ENCODE results near the gene PER2. TPM values are rescaled to one million over a fixed set of nuclear protein-coding genes. Genes with fewer than 3 reads are reported as not detected.

Gene PER2
- total and polyA plus RNA-seq, 2 of the 13 experiments (the other 11 are each of a cell fraction or from before 2014, with no cell fraction given) = 5.1 to 9.4 TPM

DNA sequence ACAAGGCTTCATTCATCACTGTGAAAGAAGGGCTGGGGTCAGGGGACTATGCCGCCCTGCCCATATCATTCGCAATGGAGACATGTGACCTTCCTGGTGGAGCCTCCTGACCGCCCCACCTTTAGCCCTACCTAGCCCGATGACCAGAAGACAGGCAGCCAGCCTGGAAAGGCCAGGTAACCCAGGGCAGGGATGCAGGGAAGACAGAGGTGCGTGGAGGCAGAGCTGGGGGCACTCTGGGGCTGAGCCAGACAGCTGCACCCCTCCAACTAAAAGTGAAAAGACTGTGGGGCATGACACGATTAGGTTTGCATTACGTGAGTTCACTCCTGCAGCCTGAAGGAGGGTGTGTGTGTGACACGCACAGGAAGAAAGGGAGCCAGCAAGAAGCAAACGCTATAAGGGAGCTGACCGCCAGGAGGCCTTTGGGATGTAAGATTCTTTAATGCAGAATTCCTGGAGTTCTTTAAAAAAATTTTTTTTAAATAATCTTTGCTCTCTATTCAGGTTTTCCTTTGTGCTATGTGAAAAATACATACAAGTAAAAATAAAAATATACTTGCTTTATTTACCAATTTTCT, 44.8 kb downstream of the PER2 start:
- FAIRE-seq (peak; percentile 18), DNase-seq (ENCODE audit: low spot score) (no peak), ATAC-seq (peak; percentile 1)
- H4K20me1 ChIP-seq (ENCODE audit: insufficient read depth, low read length) = no peaks in the 10 kb centered on the region
- no peaks in the 10 kb centered on the region for H3K9me3 ChIP-seq (ENCODE audit: low read length)
- H3K9ac ChIP-seq (ENCODE audit: insufficient read depth, low read depth, low read length) = peak overlapping the region; percentile 67
- no peak overlapping the region for H2AFZ ChIP-seq (ENCODE audit: low read length)
- H3K79me2 ChIP-seq (ENCODE audit: insufficient read depth, low read length) = no peaks in the 10 kb centered on the region
- intact Hi-C loops (cut with micrococcal nuclease; ENCODE audit: unreplicated experiment) (loop anchor here (5.0 kb wide), 1 partner anchor 41 kb away; the partner anchor contains the start of gene ILKAP), in situ Hi-C loops (cut with HindIII; ENCODE audit: extremely low pct_ligation_motif_present, low pct_unique_long_range_greater_than_20kb) (no loop called here)
- ChIA-PET POLR2A (interaction anchor here (0.8 to 2.0 kb wide), 8 partner anchors 9 to 183 kb away, joined by 3 to 12 read pairs (median 5); partner anchors contain the start of genes ILKAP and SCLY), CTCF (ENCODE audit: low intra/inter-chr PET ratio, low total read pairs) (interaction anchor here (0.9 to 1.2 kb wide), 2 partner anchors 13 to 20 kb away, joined by 3 to 4 read pairs; no protein-coding TSS in a partner anchor)
- peaks cover 5 to 9% of the 10 kb centered on the region in 2 experiments; a peak in 3 of 5 replicates for H3K36me3 ChIP-seq (replicated peaks in 1 of 2; ENCODE audit: control insufficient read depth in 1 of 2, insufficient read depth in 2 of 2, low read length in 2 of 2)
- H3K4me1 ChIP-seq (ENCODE audit: insufficient read depth, low read length) = peaks cover 44% of the 10 kb centered on the region
- no peaks in the 10 kb centered on the region for H3K27me3 ChIP-seq (ENCODE audit: control insufficient read depth in 1 of 2, insufficient read depth in 2 of 2, low read length in 2 of 2)
- 56% methylated on average over 10 of the region's 10 CpGs for WGBS (ENCODE audit: low lambda C conversion rate)
- peak overlapping the region in 1 of 3 experiments; percentile 64; a peak in 3 of 6 replicates for H3K4me3 ChIP-seq (replicated peaks in 1 of 3; ENCODE audit: insufficient read depth in 1 of 3, low read depth in 2 of 3, low read length in 3 of 3)
- peak overlapping the region; percentile 79 for H3K27ac ChIP-seq (ENCODE audit: extremely low read length, insufficient read depth, low read length)
- no TSS peak for BruUV-seq (replicated peaks)
- peak overlapping the region; percentile 87 for H3K4me2 ChIP-seq (ENCODE audit: low read depth, low read length)
- TF ChIP-seq, protein P1, sequence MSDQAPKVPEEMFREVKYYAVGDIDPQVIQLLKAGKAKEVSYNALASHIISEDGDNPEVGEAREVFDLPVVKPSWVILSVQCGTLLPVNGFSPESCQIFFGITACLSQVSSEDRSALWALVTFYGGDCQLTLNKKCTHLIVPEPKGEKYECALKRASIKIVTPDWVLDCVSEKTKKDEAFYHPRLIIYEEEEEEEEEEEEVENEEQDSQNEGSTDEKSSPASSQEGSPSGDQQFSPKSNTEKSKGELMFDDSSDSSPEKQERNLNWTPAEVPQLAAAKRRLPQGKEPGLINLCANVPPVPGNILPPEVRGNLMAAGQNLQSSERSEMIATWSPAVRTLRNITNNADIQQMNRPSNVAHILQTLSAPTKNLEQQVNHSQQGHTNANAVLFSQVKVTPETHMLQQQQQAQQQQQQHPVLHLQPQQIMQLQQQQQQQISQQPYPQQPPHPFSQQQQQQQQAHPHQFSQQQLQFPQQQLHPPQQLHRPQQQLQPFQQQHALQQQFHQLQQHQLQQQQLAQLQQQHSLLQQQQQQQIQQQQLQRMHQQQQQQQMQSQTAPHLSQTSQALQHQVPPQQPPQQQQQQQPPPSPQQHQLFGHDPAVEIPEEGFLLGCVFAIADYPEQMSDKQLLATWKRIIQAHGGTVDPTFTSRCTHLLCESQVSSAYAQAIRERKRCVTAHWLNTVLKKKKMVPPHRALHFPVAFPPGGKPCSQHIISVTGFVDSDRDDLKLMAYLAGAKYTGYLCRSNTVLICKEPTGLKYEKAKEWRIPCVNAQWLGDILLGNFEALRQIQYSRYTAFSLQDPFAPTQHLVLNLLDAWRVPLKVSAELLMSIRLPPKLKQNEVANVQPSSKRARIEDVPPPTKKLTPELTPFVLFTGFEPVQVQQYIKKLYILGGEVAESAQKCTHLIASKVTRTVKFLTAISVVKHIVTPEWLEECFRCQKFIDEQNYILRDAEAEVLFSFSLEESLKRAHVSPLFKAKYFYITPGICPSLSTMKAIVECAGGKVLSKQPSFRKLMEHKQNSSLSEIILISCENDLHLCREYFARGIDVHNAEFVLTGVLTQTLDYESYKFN (CRISPR knock-in tag; conservative IDR thresholded peaks at IDR 0.05) = no peak
- no peak for TF ChIP-seq MED8 (CRISPR knock-in tag; IDR thresholded peaks at IDR 0.05; ENCODE audit: insufficient replicate concordance)
- TF ChIP-seq, protein P2, sequence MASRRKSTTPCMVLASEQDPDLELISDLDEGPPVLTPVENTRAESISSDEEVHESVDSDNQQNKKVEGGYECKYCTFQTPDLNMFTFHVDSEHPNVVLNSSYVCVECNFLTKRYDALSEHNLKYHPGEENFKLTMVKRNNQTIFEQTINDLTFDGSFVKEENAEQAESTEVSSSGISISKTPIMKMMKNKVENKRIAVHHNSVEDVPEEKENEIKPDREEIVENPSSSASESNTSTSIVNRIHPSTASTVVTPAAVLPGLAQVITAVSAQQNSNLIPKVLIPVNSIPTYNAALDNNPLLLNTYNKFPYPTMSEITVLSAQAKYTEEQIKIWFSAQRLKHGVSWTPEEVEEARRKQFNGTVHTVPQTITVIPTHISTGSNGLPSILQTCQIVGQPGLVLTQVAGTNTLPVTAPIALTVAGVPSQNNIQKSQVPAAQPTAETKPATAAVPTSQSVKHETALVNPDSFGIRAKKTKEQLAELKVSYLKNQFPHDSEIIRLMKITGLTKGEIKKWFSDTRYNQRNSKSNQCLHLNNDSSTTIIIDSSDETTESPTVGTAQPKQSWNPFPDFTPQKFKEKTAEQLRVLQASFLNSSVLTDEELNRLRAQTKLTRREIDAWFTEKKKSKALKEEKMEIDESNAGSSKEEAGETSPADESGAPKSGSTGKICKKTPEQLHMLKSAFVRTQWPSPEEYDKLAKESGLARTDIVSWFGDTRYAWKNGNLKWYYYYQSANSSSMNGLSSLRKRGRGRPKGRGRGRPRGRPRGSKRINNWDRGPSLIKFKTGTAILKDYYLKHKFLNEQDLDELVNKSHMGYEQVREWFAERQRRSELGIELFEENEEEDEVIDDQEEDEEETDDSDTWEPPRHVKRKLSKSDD (CRISPR knock-in tag; IDR thresholded peaks at IDR 0.05; ENCODE audit: low read depth) = 0 out of 2 replicates have a peak, but pooled peaks have one; percentile 35
- no peak for TF ChIP-seq TAF15 (IDR thresholded peaks at IDR 0.05; ENCODE audit: low read depth, low read length, poor library complexity, severe bottlenecking)
- TF ChIP-seq ZNF44 (CRISPR knock-in tag; IDR thresholded peaks at IDR 0.05) = no peak
- TF ChIP-seq TOE1 (CRISPR knock-in tag; IDR thresholded peaks at IDR 0.05) = no peak
- TF ChIP-seq ZMYM2 (CRISPR knock-in tag; IDR thresholded peaks at IDR 0.05) = no peak
- 0 out of 2 replicates have a peak, but pooled peaks have one; percentile 35 for TF ChIP-seq ZFP41 (CRISPR knock-in tag; IDR thresholded peaks at IDR 0.05; ENCODE audit: borderline replicate concordance)
- TF ChIP-seq, protein P3, sequence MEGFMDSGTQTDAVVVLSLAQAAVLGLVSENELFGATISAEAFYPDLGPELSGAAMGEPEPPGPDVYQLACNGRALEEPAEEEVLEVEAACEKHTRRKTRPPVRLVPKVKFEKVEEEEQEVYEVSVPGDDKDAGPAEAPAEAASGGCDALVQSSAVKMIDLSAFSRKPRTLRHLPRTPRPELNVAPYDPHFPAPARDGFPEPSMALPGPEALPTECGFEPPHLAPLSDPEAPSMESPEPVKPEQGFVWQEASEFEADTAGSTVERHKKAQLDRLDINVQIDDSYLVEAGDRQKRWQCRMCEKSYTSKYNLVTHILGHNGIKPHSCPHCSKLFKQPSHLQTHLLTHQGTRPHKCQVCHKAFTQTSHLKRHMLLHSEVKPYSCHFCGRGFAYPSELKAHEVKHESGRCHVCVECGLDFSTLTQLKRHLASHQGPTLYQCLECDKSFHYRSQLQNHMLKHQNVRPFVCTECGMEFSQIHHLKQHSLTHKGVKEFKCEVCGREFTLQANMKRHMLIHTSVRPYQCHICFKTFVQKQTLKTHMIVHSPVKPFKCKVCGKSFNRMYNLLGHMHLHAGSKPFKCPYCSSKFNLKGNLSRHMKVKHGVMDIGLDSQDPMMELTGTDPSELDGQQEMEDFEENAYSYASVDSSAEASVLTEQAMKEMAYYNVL (CRISPR knock-in tag; IDR thresholded peaks at IDR 0.05; ENCODE audit: borderline replicate concordance) = 0 out of 2 replicates have a peak, but pooled peaks have one; percentile 20
- TF ChIP-seq, protein P4, sequence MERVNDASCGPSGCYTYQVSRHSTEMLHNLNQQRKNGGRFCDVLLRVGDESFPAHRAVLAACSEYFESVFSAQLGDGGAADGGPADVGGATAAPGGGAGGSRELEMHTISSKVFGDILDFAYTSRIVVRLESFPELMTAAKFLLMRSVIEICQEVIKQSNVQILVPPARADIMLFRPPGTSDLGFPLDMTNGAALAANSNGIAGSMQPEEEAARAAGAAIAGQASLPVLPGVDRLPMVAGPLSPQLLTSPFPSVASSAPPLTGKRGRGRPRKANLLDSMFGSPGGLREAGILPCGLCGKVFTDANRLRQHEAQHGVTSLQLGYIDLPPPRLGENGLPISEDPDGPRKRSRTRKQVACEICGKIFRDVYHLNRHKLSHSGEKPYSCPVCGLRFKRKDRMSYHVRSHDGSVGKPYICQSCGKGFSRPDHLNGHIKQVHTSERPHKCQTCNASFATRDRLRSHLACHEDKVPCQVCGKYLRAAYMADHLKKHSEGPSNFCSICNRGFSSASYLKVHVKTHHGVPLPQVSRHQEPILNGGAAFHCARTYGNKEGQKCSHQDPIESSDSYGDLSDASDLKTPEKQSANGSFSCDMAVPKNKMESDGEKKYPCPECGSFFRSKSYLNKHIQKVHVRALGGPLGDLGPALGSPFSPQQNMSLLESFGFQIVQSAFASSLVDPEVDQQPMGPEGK (CRISPR knock-in tag; IDR thresholded peaks at IDR 0.05) = peak; percentile 16; the same call in 1 of the 2 replicates
- TF ChIP-seq NFKB2 (CRISPR knock-in tag; IDR thresholded peaks at IDR 0.05; ENCODE audit: borderline replicate concordance) = no peak
- TF ChIP-seq ZSCAN25 (CRISPR knock-in tag; IDR thresholded peaks at IDR 0.05) = peak; percentile 48; the same call in 1 of the 2 replicates
